ENCODE data around the gene TTC7B.

Gene TTC7B

DNA sequence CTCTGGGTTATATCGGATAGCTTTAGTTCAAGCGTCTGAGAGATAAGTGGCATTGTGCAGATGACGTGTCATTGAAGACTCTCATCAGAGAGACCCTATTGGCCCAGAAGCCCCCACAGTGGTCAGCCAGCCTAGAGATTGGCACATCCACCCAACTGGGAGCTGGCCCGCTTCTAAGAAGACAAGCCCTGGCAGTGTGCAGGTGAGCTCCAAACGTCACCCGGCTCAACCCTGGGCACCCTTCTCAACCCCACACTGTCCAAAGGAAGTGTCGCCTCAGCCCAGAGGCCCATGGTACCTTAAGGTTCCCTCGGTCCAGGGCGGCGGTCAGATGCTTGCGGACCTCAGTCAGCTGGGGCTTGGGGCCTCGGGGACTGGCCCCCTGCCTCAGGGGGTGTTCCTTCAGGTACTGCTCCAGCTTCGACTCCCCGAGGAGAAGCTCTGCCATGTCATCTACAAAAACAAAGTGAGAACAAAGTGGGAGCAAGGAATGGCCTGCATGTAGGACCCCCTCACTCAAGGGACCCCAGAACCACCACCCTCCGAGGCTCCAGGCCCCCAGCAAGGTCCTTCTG, 30.3 kb downstream of the TTC7B start:
- H4K20me1 ChIP-seq (ENCODE audit: insufficient read depth, low read length): no peaks in the 10 kb centered on the region
- H3K9me2 ChIP-seq (ENCODE audit: low read depth, low read length): no peaks in the 10 kb centered on the region
- H3K27ac ChIP-seq (ENCODE audit: low read depth, low read length, poor library complexity, severe bottlenecking): no peak overlapping the region
- H3K4me1 ChIP-seq (ENCODE audit: insufficient read depth, low read length, severe bottlenecking): no peaks in the 10 kb centered on the region
- no peak overlapping the region for H3K9ac ChIP-seq (ENCODE audit: low read length)
- H3K79me2 ChIP-seq (ENCODE audit: insufficient read depth, low read length): no peaks in the 10 kb centered on the region
- H2AFZ ChIP-seq (ENCODE audit: low read length): no peak overlapping the region
- H3K27me3 ChIP-seq (ENCODE audit: insufficient read depth, low read length): no peaks in the 10 kb centered on the region
- H3K36me3 ChIP-seq (ENCODE audit: insufficient read depth, low read length): no peaks in the 10 kb centered on the region
- no peaks in the 10 kb centered on the region for H3K9me3 ChIP-seq (ENCODE audit: low read length)
- no peak overlapping the region for H3K4me2 ChIP-seq (ENCODE audit: low read length)
- no peak overlapping the region for H3K4me3 ChIP-seq (ENCODE audit: low read depth, low read length, poor library complexity, severe bottlenecking)
- TF ChIP-seq CTCF (IDR thresholded peaks at IDR 0.05; ENCODE audit: low read length): no peak
- no peak for TF ChIP-seq EZH2 (IDR thresholded peaks at IDR 0.05; ENCODE audit: borderline replicate concordance, low read length)
- no peaks in the 10 kb centered on the region for H3F3A ChIP-seq (ENCODE audit: insufficient read depth, low read length)

GRCh38 chr14:90785471-90785870, 30.8 kb downstream of the TTC7B start:
- H3K27ac ChIP-seq (ENCODE audit: low read depth, low read length, poor library complexity, severe bottlenecking): no peak overlapping the region
- no peaks in the 10 kb centered on the region for H4K20me1 ChIP-seq (ENCODE audit: insufficient read depth, low read length)
- no peak overlapping the region for H2AFZ ChIP-seq (ENCODE audit: low read length)
- H3K27me3 ChIP-seq (ENCODE audit: insufficient read depth, low read length): no peaks in the 10 kb centered on the region
- H3K36me3 ChIP-seq (ENCODE audit: insufficient read depth, low read length): no peaks in the 10 kb centered on the region
- H3K4me1 ChIP-seq (ENCODE audit: insufficient read depth, low read length, severe bottlenecking): no peaks in the 10 kb centered on the region
- TF ChIP-seq EZH2 (IDR thresholded peaks at IDR 0.05; ENCODE audit: borderline replicate concordance, low read length) (no peak), CTCF (IDR thresholded peaks at IDR 0.05; ENCODE audit: low read length) (peak; percentile 26; the same call in 1 of the 2 replicates)
- H3K4me3 ChIP-seq (ENCODE audit: low read depth, low read length, poor library complexity, severe bottlenecking): no peak overlapping the region
- no peaks in the 10 kb centered on the region for H3K9me3 ChIP-seq (ENCODE audit: low read length)
- no peak overlapping the region for H3K4me2 ChIP-seq (ENCODE audit: low read length)
- no peak overlapping the region for H3K9ac ChIP-seq (ENCODE audit: low read length)
- no peaks in the 10 kb centered on the region for H3K79me2 ChIP-seq (ENCODE audit: insufficient read depth, low read length)
- H3K9me2 ChIP-seq (ENCODE audit: low read depth, low read length): no peaks in the 10 kb centered on the region
- no peaks in the 10 kb centered on the region for H3F3A ChIP-seq (ENCODE audit: insufficient read depth, low read length)

DNA sequence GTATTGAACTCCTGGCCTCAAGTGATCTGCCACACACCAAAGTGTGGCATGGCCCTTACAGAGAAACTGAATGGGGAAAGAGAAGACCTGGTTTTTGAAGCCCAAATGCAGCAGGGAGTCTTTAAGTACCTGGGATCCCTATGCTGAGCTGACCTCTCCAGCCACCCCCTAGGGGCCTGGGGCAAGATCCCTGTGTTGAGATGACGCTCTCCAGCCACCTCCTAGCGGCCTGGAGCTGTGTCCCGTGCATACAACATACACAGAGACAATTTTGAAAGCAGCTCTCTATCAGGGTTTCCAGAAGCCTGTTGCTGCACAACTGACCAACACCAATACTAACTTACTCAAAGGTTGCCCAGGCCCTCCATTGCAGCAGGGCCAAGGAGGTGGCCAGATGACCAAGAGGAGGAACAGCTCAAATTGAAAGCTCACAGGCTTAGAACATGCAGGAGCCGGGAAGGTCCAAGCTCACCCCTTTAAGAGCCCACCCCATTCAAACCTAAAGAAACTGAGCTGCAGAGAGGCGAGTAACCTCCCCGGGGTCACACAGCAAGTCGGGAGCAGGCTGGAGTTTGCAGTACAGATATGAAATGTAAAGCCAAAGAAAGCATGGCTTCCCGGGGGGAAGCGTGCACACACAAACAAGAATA, 31.5 kb downstream of the TTC7B start:
- Histone ChIP-seq H3K27me3 (ENCODE audit: insufficient read depth, low read length) (no peaks in the 10 kb centered on the region), H3K27ac (ENCODE audit: low read depth, low read length, poor library complexity, severe bottlenecking) (no peak overlapping the region), H3K4me1 (ENCODE audit: insufficient read depth, low read length, severe bottlenecking) (no peaks in the 10 kb centered on the region), H3K9me2 (ENCODE audit: low read depth, low read length) (no peaks in the 10 kb centered on the region), H3K9ac (ENCODE audit: low read length) (no peak overlapping the region), H3K36me3 (ENCODE audit: insufficient read depth, low read length) (no peaks in the 10 kb centered on the region), H3K9me3 (ENCODE audit: low read length) (no peaks in the 10 kb centered on the region), H3F3A (ENCODE audit: insufficient read depth, low read length) (no peaks in the 10 kb centered on the region), H4K20me1 (ENCODE audit: insufficient read depth, low read length) (no peaks in the 10 kb centered on the region), H3K4me2 (ENCODE audit: low read length) (no peak overlapping the region), H2AFZ (ENCODE audit: low read length) (no peak overlapping the region), H3K4me3 (ENCODE audit: low read depth, low read length, poor library complexity, severe bottlenecking) (no peak overlapping the region), H3K79me2 (ENCODE audit: insufficient read depth, low read length) (no peaks in the 10 kb centered on the region)
- TF ChIP-seq EZH2 (IDR thresholded peaks at IDR 0.05; ENCODE audit: borderline replicate concordance, low read length) (no peak), CTCF (IDR thresholded peaks at IDR 0.05; ENCODE audit: low read length) (no peak)
